BJ (cell line): ENCODE data around the gene C17orf67. TPM values are rescaled to one million over a fixed set of nuclear protein-coding genes. Genes with fewer than 3 reads are reported as not detected.

Experiments used
- CTCF ChIA-PET: fragments of 350-600 bp; formaldehyde crosslinking; extraction: SDS; loops from one replicate; lab custom pipeline; 2021; ENCODE audit warnings: antibody characterized with exemption, inconsistent platforms; lab: Yijun Ruan, JAX
- POLR2A ChIA-PET: fragments of 300-600 bp; sonication (Branson Sonifier 250); formaldehyde crosslinking; extraction: SDS; loops from one replicate; lab custom pipeline; 2021; ENCODE audit warnings: antibody characterized with exemption; lab: Charles Lee
- DNase-seq: peaks from one replicate; pipeline ENCODE4 v3.0.0-alpha.2; 2011; ENCODE audit warnings: low read depth
- H3K27me3 ChIP-seq: 2 replicates; pipeline ENCODE4 v1.6.0; 2011; ENCODE audit warnings: low read length; ENCODE audit not compliant: control insufficient read depth, insufficient read depth
- H3K36me3 ChIP-seq: 2 replicates; pipeline ENCODE4 v1.5.1; 2011; ENCODE audit warnings: low read length; ENCODE audit not compliant: control insufficient read depth, insufficient read depth
- H3K4me3 ChIP-seq: 2 replicates; pipeline ENCODE4 v1.5.1; 2011; ENCODE audit warnings: low read depth, mild to moderate bottlenecking, control low read depth, low read length
- CTCF ChIP-seq: IDR thresholded peaks from 2 replicates; pipeline ENCODE4 v1.5.1; 2011; ENCODE audit warnings: low read depth, mild to moderate bottlenecking, control low read depth, inconsistent platforms, low read length, moderate library complexity; ENCODE audit not compliant: insufficient read depth
- polyA plus RNA-seq: library from polyadenylated mRNA; depleted of rRNA; stranded (reverse); fragments of >200 nt; gene quantifications from 2 replicates; pipeline ENCODE4 v1.2.3, GENCODE V29; 2011

Gene C17orf67
- polyA plus RNA-seq, 1 experiment, result 0.50 TPM

- DNase-seq, result no peak
- no peaks in the 10 kb centered on the region for H3K27me3 ChIP-seq
- CTCF ChIA-PET, result interaction anchor here (1.0 kb wide), 1 partner anchor 9 kb away, joined by 3 read pairs; no protein-coding TSS in a partner anchor
These were observed 23.4 kb downstream of the C17orf67 start for GRCh38 chr17:56810343-56810742.

GRCh38 chr17:56809820-56810179, 23.9 kb downstream of the C17orf67 start:
- POLR2A ChIA-PET, result no interaction called here
- CTCF ChIA-PET, result interaction anchor here (1.0 kb wide), 1 partner anchor 10 kb away, joined by 3 read pairs; no protein-coding TSS in a partner anchor
- Histone ChIP-seq H3K36me3 (no peaks in the 10 kb centered on the region), H3K4me3 (no peak overlapping the region), H3K27me3 (no peaks in the 10 kb centered on the region)
- TF ChIP-seq CTCF, result no peak
- no peak for DNase-seq

More at GRCh38 chr17:56810343-56810742, 23.4 kb downstream of the C17orf67 start:
- no peak overlapping the region for H3K4me3 ChIP-seq
- TF ChIP-seq CTCF, result no peak
- H3K36me3 ChIP-seq, result no peaks in the 10 kb centered on the region
- POLR2A ChIA-PET, result no interaction called here

- Histone ChIP-seq H3K27me3 (no peaks in the 10 kb centered on the region), H3K4me3 (no peak overlapping the region), H3K36me3 (no peaks in the 10 kb centered on the region)
- POLR2A ChIA-PET, result no interaction called here
- no peak for TF ChIP-seq CTCF
- no peak for DNase-seq
- CTCF ChIA-PET, result interaction anchor here (0.7 to 2.7 kb wide), 2 partner anchors 10 to 15 kb away, joined by 3 to 8 read pairs; no protein-coding TSS in a partner anchor
These were observed 24.5 kb downstream of the C17orf67 start for GRCh38 chr17:56809106-56809819.

- POLR2A ChIA-PET, result no interaction called here
- no peak for DNase-seq
These were observed 25.2 kb downstream of the C17orf67 start for GRCh38 chr17:56808503-56808902.

GRCh38 chr17:56807723-56808122, 26.0 kb downstream of the C17orf67 start:
- no peak overlapping the region for H3K4me3 ChIP-seq
- CTCF ChIA-PET, result interaction anchor here (0.9 to 2.7 kb wide), 3 partner anchors 12 to 18 kb away, joined by 3 to 8 read pairs (median 3); no protein-coding TSS in a partner anchor
- no peaks in the 10 kb centered on the region for H3K27me3 ChIP-seq
- no peaks in the 10 kb centered on the region for H3K36me3 ChIP-seq
- TF ChIP-seq CTCF, result no peak
- POLR2A ChIA-PET, result no interaction called here
- no peak for DNase-seq

More at GRCh38 chr17:56808503-56808902, 25.2 kb downstream of the C17orf67 start:
- CTCF ChIA-PET, result interaction anchor here (0.7 to 2.7 kb wide), 2 partner anchors 11 to 16 kb away, joined by 3 to 8 read pairs; no protein-coding TSS in a partner anchor
- no peaks in the 10 kb centered on the region for H3K27me3 ChIP-seq
- no peak overlapping the region for H3K4me3 ChIP-seq
- no peak for TF ChIP-seq CTCF
- H3K36me3 ChIP-seq, result no peaks in the 10 kb centered on the region
